Fibroblast of mammary gland (primary cell): ENCODE results near the gene PIMREG.

Source experiments
- DNase-seq: peaks from one replicate; pipeline ENCODE4 v3.0.0-alpha.2; 2010; ENCODE audit warnings: low read depth
- H3K4me3 ChIP-seq: 2 replicates; pipeline ENCODE4 v1.5.1; 2011; ENCODE audit warnings: low read depth, mild to moderate bottlenecking, low read length, moderate library complexity; ENCODE audit not compliant: control insufficient read depth
- TF ChIP-seq, protein P1 (sequence below): conservative IDR thresholded peaks from 2 replicates; pipeline ENCODE4 v1.5.1; 2011; ENCODE audit warnings: low read depth, low read length, inconsistent platforms; ENCODE audit not compliant: control insufficient read depth, insufficient read depth

PIMREG gene

GRCh38 chr17:6446516-6447100 is 2.4 kb downstream of the PIMREG start:
- no peak overlapping the region for H3K4me3 ChIP-seq
- no peak for DNase-seq
- TF ChIP-seq, protein P1, sequence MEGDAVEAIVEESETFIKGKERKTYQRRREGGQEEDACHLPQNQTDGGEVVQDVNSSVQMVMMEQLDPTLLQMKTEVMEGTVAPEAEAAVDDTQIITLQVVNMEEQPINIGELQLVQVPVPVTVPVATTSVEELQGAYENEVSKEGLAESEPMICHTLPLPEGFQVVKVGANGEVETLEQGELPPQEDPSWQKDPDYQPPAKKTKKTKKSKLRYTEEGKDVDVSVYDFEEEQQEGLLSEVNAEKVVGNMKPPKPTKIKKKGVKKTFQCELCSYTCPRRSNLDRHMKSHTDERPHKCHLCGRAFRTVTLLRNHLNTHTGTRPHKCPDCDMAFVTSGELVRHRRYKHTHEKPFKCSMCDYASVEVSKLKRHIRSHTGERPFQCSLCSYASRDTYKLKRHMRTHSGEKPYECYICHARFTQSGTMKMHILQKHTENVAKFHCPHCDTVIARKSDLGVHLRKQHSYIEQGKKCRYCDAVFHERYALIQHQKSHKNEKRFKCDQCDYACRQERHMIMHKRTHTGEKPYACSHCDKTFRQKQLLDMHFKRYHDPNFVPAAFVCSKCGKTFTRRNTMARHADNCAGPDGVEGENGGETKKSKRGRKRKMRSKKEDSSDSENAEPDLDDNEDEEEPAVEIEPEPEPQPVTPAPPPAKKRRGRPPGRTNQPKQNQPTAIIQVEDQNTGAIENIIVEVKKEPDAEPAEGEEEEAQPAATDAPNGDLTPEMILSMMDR = no peak

DNA sequence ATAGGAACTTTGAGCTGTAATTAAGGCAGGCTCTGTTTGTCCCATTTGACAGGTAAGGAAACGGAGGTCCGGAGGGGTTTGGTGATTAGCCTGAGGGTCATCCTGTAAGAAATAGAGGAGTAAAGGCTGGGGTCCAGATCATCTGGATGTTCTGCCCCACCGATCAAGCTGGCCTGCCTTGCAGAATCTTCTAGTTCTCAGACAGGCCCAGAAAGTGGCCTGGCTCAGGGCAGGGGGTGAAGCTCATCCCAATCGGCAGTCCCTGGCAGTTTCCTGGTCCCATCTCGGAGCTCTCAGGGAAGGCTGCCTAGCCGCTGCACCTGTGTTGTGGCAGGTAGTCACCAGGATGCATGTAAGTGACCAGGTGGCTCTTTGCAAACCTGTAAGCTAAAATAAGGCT is 4.2 kb downstream of the PIMREG start:
- TF ChIP-seq, protein P1 = no peak
- DNase-seq = no peak
- H3K4me3 ChIP-seq = no peak overlapping the region

DNA sequence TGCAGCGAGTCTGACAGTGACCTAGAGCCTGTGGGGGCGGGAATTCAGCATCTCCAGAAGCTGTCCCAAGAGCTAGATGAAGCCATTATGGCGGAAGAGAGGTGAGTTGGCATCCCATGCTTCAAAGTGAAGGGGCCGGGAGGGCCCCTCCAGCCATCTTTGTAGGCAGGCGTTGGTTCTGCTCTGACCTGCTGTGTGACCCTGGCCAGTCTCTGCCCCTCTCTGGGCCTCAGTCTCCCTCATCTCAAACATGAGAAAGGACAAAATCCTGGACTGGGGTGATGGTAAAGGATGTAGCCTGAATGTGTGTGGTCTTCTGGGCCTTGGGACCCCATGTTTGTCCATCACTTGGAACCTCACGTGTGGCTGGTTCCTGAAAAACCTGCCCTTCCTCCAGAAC is 5.1 kb downstream of the PIMREG start:
- H3K4me3 ChIP-seq = no peak overlapping the region
- TF ChIP-seq, protein P1 = no peak
- no peak for DNase-seq

DNA sequence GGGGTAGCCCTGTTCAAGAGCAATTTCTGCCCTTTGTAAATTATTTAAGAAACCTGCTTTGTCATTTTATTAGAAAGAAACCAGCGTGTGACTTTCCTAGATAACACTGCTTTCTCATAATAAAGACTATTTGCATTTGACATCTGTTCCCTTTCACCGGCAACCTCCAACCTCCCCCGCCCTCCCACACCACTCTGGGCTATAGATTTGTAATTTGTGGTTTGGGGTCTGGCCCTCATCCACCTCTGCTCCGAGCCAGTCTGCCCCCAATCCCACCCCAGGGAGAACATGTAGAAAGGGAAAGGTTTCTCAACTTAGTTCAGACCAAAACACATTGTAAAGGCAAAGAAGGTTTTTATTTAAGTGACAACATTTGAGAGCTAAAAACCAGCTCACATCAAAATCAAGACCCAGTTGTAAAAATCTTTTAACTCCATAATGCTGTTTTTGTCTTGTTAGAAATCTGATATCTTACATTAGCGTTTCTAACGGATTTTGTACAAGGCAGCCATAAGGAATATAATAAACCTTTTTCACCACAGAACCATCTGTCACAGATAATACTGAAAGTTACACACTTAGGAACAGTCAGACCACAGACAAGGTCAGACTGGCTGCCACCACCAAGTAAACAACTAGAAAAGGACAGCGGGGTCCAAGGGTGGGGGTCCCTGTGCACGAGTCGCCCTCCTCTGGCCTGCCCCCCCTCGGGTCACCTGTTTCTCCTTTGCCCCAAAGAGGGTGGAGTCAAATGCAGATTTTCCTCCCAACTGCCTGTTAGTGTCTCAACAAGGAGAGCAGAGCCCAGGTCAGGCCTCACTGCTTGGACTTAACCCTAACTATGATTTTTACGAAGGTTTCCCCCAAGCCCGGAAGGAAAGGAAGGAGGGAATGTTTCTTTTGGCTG is 6.9 kb downstream of the PIMREG start:
- H3K4me3 ChIP-seq = no peak overlapping the region
- DNase-seq = peak; percentile 30
- TF ChIP-seq, protein P1 = no peak

GRCh38 chr17:6452471-6453266 is 8.4 kb downstream of the PIMREG start:
- TF ChIP-seq, protein P1 = no peak
- no peak overlapping the region for H3K4me3 ChIP-seq
- DNase-seq = no peak

DNA sequence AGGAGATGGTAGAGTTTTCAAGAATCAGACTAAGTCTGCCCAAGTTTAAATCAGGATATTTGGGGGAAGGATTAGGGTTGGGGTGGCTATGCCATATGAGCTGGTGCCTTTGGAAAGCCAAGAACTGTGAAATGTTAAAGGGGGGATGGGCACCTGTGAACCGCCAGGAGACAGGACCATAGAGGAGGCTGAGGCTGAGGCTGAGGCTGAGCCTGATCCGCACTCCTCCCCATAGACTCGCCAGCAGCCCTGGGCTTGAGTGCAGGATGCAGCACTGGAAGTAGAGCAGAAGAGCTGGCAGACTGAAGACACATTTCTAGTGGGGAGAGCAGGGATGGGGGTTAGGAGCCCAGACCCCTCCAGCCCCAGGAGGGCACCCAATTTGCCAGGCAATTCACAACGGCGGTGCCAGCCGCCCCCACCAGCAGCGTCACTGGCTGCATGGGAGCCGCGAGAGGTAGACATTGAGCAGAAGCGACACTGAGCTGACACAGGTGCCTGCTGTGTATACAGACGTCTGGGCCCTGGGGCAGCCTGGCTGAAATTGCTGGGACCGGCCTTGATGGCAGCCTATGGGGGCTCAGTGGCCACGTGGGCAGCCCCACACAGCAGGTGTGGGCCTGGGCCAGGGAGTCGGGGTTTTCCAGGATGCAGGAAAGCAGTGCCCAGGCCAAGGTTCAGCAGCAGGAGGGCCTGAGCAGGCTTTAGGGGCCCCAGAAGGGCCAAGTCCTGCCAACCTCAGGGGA is 9.2 kb downstream of the PIMREG start:
- no peak overlapping the region for H3K4me3 ChIP-seq
- TF ChIP-seq, protein P1 = no peak
- no peak for DNase-seq
